Measurements from ENCODE around the gene ADAMTS19.

Gene ADAMTS19

DNA sequence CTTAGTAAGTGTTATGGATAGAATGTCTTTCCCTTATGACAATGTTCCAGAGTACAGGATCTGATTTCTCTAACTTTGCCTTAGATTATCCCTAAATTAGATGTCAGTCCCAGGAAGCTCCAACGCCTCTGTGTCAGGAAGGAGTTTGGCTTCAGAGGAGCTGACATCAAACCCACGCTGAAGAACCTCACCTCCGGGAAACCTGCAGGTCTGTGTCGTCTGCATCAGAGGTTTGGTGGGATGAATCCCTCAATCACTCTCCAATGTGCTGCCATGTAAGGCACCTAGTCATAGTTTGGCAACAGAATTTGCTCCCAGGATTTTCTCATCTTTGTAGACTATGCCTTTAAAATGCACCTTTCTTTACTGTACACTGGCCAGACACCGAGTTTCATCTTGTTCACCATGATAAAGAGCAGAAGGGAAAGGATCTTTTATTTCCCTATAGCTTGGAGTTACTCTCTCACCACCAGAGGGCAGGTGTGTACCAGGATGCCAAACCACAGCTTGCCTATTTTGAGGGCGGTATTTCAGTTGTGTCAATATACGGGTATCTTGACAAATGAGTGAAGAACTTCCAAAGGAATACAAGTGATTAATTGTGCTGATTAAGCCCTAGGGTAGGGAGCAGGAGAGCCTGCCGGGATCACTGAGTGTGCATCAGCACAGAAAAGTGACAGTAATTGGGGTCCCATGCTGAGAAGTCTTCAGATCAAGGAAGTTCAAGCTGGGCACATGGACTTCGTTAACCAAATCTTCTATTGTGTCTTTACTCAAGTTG is 311.1 kb downstream of the ADAMTS19 start:
- DNase-seq: no peak

DNA sequence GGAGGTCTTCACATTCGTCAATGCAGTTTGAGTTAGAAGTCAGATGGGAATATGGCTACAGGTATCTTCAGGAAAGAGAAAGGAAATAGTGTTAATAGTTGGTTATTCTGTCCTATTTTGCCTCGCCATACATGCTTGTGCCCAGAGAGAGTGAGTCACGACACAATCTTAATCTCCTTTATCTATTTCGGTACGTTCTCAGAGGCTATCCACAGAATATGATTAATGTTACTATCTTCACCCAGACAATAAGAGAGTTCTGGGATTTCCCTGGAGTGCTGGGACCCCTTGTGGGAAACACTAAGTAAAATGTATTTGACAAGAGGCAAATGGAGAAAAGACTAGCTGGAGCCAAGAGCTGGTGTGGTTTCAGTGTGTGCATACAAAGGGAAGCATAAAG is 313.3 kb downstream of the ADAMTS19 start:
- DNase-seq: no peak

DNA sequence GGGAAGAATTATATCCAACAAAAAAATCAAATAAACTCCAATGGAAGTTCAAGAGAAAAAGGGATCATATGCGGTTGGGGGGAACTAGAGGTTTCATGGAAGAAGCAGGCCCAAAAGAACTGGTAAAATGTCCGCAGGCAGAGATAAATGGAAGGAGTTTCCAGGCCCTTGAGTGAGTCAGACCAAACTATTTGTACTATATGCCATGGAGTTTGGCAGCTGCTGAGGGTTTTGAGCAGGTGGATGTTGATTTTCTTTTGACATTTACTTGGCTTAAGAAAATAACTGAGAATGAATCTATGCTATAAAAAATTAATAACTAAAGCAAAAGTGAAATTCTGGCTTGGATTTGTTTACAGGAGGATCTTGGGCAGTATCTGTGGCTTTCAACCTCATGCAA is 321.5 kb downstream of the ADAMTS19 start:
- DNase-seq: no peak

Measured in cerebellar nuclear complex (tissue), 1 donor.